Skin epidermis (tissue), 12 donors: Measurements from ENCODE around the gene SMIM13.

Experiments used
- H3K27ac ChIP-seq, 21 experiments: fragments of 200-600 bp; sonication (generic) in 11 of 21; one replicate each; pipeline ENCODE4 v1.5.0; 2020; ENCODE audit warnings: mild to moderate bottlenecking in 3 of 21, inconsistent platforms in 2 of 21, moderate library complexity in 2 of 21
- H3K4me3 ChIP-seq, 7 experiments: fragments of 200-600 bp; sonication (generic) in 2 of 7; one replicate each; pipeline ENCODE4 v1.5.0; 2020; ENCODE audit warnings: inconsistent platforms in 2 of 7, mild to moderate bottlenecking in 2 of 7, moderate library complexity in 1 of 7

The SMIM13 gene

DNA sequence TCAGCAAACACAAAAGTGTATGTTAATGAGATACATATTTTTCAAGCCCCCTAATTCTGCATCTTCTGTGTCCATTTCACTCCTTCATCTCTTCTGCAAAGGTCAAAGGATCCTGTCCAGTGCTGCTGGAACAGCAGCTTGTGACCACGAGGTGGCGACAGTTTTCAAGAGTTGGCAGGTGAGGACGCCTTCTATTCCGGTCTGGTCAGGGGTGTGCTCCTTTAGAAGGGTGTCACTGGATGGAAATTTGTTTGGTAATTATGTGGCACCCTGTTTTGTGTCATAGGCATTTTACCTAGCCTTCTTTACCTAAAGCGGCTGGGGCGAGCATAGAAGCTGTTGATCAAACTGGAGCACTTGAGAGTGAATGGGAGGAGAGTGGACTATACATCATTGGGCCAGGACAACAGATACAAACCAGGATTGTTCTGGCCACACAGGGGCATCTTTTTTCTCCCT lies 50.8 kb downstream of the SMIM13 start:
- peak overlapping the region in 1 of 21 experiments; percentile 7 for H3K27ac ChIP-seq
- H3K4me3 ChIP-seq, result no peak overlapping the region

DNA sequence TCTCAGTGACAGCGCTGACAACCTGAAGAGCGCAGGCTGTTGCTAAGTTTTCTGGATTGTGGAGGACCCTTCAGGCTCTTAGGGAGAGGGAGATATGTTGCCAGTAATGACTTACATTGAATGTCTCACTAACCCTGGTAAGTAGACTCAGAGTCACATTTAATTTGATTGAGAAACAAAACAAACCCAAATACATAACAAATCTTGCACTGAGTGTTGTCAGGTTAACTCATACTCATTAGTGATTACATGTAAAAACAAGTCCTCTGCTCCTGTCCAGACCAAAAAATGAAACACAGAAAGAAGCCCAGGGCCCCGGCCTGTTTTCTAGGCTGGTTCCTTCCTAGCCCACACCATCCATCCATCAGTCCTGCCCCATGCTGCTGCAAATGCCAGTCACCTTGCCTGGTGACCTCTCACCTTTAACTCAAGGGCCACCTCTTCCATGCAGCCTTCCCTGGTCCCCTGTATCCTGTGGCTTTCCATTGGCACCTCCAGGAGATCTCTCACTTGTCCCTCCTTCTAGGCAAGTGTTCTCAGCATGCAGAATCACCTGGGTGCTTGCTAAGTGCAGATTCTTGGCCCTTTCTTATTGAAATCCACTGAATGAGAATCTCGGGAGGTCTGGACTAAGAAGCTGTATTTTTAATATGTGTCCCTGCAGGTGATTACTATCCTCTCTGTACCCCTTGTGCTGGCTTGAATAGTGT lies 52.6 kb downstream of the SMIM13 start:
- Histone ChIP-seq H3K4me3 (no peak overlapping the region), H3K27ac (no peak overlapping the region)

DNA sequence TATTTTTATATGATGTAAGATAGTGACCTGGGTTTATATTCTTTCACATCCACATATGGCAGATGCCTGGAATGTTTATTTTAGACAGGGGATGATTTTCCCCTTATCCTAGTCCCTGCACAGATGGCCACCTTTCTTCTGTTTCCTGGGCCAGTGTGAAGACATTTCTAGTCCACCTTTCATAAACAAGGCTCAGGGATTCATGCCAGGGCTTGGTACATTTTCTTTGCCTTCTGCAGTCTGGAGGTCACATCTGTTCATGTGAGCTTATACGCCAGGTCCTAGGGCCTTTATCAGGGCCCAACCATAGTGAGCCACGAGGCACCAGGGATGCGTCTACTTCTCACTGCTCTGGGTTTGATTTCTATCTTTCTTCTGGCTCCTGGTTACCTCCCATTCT lies 55.9 kb downstream of the SMIM13 start:
- Histone ChIP-seq H3K4me3 (no peak overlapping the region), H3K27ac (no peak overlapping the region)

DNA sequence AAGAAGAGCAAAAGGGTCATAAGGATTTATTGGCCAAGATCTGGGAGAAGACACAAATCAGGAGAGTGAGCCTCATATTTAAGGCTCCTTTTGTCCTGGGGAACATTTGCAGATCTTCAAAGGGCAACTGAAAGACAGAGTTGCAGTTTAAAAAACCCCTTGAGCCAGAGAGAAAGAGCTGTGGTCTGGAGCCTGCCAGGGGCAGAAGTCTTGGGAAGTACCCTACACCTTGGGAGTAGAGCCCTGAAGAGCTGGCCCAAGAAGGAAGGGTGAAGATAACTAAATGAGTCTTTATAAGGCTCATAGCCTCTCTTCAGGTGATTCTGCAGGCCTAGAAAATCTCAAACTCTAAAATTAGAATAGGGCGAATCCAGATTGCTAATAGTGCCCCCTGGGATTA lies 57.9 kb downstream of the SMIM13 start:
- no peak overlapping the region for H3K27ac ChIP-seq
- H3K4me3 ChIP-seq, result no peak overlapping the region

- Histone ChIP-seq H3K4me3 (no peak overlapping the region), H3K27ac (no peak overlapping the region)
Observed at GRCh38 chr6:11152581-11152980, 58.9 kb downstream of the SMIM13 start.

GRCh38 chr6:11153447-11153846 lies 59.8 kb downstream of the SMIM13 start:
- no peak overlapping the region for H3K27ac ChIP-seq
- H3K4me3 ChIP-seq, result no peak overlapping the region

DNA sequence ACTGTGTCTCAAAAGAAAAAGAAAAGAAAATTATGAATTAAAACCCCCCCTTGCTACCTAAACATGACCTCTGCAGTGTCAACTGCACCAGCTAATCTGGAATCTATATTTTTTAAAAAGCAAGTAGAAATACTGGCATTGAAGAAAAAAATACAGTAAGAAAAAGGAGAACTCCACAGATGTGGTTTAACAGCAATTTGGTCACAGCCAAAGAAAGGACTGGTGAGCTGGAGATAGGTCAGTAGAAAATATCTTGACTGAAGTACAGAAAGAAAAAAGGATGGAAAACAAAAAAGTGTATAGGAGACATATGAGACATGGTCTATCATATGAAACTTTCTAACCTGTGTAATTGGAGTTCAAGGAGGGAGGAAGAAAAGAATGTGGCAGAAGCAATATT lies 62.0 kb downstream of the SMIM13 start:
- Histone ChIP-seq H3K4me3 (no peak overlapping the region), H3K27ac (no peak overlapping the region)

- Histone ChIP-seq H3K4me3 (no peak overlapping the region), H3K27ac (no peak overlapping the region)
Observed at GRCh38 chr6:11160199-11160598, 66.6 kb downstream of the SMIM13 start.

- no peak overlapping the region for H3K27ac ChIP-seq
- H3K4me3 ChIP-seq, result no peak overlapping the region
Observed at GRCh38 chr6:11161031-11161956, 67.7 kb downstream of the SMIM13 start.

DNA sequence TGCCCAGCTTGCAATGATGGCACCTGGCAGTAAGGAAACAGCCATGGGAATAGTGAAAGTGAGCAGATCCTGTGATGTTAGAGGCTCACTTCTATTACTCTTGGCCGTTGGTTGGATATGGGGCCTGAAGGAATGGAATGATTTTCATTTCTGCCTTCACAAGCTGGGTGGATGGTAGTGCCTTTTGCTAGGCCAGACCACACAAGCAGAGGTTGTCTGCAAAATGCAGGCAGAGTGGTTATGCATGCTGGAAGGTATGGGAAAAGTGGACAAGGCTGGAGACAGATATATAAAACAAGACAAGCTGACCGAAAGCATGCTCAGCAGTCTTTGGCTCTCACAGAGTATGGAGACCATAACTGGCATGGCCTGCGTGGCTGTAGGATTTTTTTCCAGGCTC lies 68.6 kb downstream of the SMIM13 start:
- Histone ChIP-seq H3K4me3 (no peak overlapping the region), H3K27ac (no peak overlapping the region)

GRCh38 chr6:11163932-11164331 lies 70.3 kb downstream of the SMIM13 start:
- Histone ChIP-seq H3K4me3 (no peak overlapping the region), H3K27ac (no peak overlapping the region)

GRCh38 chr6:11164717-11165646 lies 71.3 kb downstream of the SMIM13 start:
- no peak overlapping the region for H3K4me3 ChIP-seq
- H3K27ac ChIP-seq, result no peak overlapping the region

DNA sequence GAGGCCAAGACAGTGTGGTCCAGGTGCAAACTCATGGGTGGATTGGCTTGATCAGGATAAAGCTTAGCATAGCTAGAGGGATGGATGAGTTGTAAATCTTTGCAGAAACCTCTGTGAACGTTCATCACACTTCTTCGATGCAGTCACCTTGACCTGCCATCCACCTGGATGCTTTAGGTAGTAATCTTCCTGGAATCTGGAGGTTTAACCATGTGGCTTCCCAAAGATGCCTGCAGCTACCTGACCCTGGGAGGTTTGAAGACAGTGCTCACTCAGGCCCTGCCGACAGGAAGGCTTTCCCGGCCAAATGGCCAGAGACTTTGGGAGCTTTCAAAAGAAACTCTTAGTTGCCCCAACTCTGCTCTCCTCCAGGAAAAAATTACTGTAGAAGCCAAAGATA lies 73.3 kb downstream of the SMIM13 start:
- H3K4me3 ChIP-seq, result no peak overlapping the region

GRCh38 chr6:11168091-11168635 lies 74.5 kb downstream of the SMIM13 start:
- H3K27ac ChIP-seq, result no peak overlapping the region

More for the DNA sequence above, 73.3 kb downstream of the SMIM13 start:
- no peak overlapping the region for H3K27ac ChIP-seq

GRCh38 chr6:11171952-11172351 lies 78.3 kb downstream of the SMIM13 start:
- H3K4me3 ChIP-seq, result no peak overlapping the region
- no peak overlapping the region for H3K27ac ChIP-seq

More at GRCh38 chr6:11168091-11168635, 74.5 kb downstream of the SMIM13 start:
- H3K4me3 ChIP-seq, result no peak overlapping the region

DNA sequence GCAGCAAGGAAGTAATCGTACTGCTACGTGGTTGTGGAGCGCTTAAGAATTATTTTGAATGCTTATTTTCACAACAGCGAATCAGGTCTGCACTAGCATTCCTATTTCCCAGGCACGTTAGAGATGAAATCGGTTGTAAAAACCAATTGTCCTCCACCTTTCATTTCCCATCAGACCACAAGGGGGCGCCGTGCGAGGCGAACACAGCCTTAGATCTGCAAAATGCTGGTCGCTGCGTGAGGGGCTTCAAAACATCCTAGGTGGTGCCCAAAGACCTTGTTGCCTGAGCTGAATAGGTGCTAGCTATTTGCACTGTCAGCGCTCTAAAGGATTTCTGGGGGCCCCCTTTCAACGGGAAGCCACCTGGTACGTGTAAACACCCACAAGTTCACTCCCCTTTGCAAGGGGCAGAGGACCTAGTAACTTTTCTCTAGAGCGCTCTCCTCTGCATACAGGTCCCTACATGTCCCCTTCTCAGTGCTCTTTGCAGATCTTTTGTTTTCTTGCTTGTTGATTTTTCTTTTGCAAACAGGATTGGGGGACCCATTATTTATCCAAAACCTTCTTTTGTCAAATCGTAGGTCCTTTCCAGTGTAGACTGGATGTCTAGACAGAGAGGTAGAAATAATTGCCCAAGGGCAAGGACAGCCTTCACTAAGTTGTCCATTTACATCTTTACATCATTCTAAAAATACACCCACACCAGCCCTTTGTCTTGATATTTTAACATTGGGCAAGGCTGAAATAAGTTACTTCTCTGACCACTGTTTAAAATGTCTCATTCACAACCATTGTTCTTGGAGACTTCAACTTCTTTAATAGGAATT lies 79.1 kb downstream of the SMIM13 start:
- Histone ChIP-seq H3K4me3 (no peak overlapping the region), H3K27ac (no peak overlapping the region)

- no peak overlapping the region for H3K4me3 ChIP-seq
Observed at GRCh38 chr6:11174242-11174611, 80.6 kb downstream of the SMIM13 start.

DNA sequence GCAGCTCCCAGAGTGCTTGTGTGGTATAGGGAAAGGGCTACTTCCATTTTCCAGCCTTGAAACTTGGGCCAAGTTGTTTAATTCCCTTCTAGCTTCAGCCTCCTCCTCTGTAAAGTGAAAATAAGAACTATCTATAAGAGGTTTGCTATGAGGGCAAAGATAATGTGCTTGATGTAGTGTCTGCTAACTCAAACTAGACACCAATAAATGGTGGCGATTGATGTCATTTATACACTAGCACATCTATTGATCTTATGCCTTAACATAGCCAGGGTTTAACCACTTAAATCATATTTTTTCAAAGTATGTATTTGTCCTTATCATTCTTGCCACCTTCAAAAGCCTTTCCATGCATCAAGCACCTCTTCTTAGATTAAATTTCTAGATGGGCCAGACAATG lies 83.6 kb downstream of the SMIM13 start:
- no peak overlapping the region for H3K27ac ChIP-seq
- no peak overlapping the region for H3K4me3 ChIP-seq

More at GRCh38 chr6:11174242-11174611, 80.6 kb downstream of the SMIM13 start:
- H3K27ac ChIP-seq, result no peak overlapping the region

DNA sequence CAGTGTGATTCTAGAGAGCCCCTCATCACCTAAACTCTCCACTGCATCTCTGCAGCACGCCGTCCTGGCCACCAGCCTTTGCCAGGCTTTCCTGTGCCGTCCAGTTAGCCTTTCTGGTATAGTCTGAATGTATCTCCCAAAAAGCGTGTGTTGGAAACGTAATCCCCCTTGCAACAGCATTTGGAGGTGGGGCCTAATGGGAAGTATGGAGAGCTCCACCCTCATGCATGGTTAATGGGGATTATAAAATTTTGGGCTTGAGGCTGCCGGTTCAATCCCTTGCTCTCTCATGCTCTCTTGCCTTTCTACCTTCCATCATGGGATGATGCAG lies 85.4 kb downstream of the SMIM13 start:
- H3K4me3 ChIP-seq, result no peak overlapping the region
- no peak overlapping the region for H3K27ac ChIP-seq
